Naive thymus-derived CD4-positive, alpha-beta T cell (primary cell): ENCODE results near the gene VPS51. TPM values are rescaled to one million over a fixed set of nuclear protein-coding genes. Genes with fewer than 3 reads are reported as not detected.

Experiments used
- ATAC-seq: fragments of 150-1000 bp; cut with Tn5 transposase; 2 replicates; pipeline ENCODE4 v1.10.0; 2021; ENCODE audit warnings: mild to moderate bottlenecking, moderate library complexity
- CTCF ChIA-PET: fragments of 350-600 bp; sonication (Branson Sonifier 250); formaldehyde crosslinking; loops from one replicate; lab custom pipeline; 2021; ENCODE audit warnings: antibody characterized with exemption; lab: Charles Lee
- POLR2A ChIA-PET: fragments of 350-600 bp; sonication (Branson Sonifier 250); formaldehyde crosslinking; loops from one replicate; lab custom pipeline; 2021; ENCODE audit warnings: antibody characterized with exemption, inconsistent platforms; lab: Charles Lee
- DNase-seq, 9 donors: peaks; one replicate each; pipeline versions ENCODE4 v3.0.0 to v3.0.0-alpha.2; 2020 to 2022; ENCODE audit warnings: mixed read lengths in 1 of 9
- H3K27ac ChIP-seq: one replicate; pipeline ENCODE4 v1.7.0; 2013; ENCODE audit warnings: mild to moderate bottlenecking, low read depth, low read length, moderate library complexity
- H3K27me3 ChIP-seq, 2 donors: one replicate each; pipeline ENCODE4 v1.7.0; 2013; ENCODE audit warnings: low read length in 2 of 2, mild to moderate bottlenecking in 2 of 2, moderate library complexity in 2 of 2; ENCODE audit not compliant: control insufficient read depth in 2 of 2, insufficient read depth in 2 of 2
- H3K36me3 ChIP-seq, 3 experiments: 1 replicate in 2 of 3; 2 replicates in 1 of 3; pipeline ENCODE4 v1.7.0; 2013; ENCODE audit warnings: low read length in 3 of 3, mild to moderate bottlenecking in 3 of 3, moderate library complexity in 1 of 3; ENCODE audit not compliant: insufficient read depth in 3 of 3, control insufficient read depth in 2 of 3
- H3K4me1 ChIP-seq, 2 donors: one replicate each; pipeline ENCODE4 v1.7.0; 2013; ENCODE audit warnings: low read length in 2 of 2, mild to moderate bottlenecking in 2 of 2, moderate library complexity in 1 of 2; ENCODE audit not compliant: control insufficient read depth in 2 of 2, insufficient read depth in 2 of 2
- H3K4me3 ChIP-seq: 2 replicates; pipeline ENCODE4 v1.7.0; 2013; ENCODE audit warnings: mild to moderate bottlenecking, low read length
- H3K9me3 ChIP-seq, 3 experiments: 1 replicate in 2 of 3; 2 replicates in 1 of 3; pipeline ENCODE4 v1.7.0; 2013; ENCODE audit warnings: low read length in 3 of 3; ENCODE audit not compliant: control insufficient read depth in 2 of 3
- H3K27ac Mint-ChIP-seq, 9 donors: one replicate each; pipeline ENCODE4 v1.8.0; 2020 to 2022; ENCODE audit warnings: mixed read lengths in 9 of 9, mild to moderate bottlenecking in 8 of 9, moderate library complexity in 5 of 9, inconsistent platforms in 2 of 9
- H3K27me3 Mint-ChIP-seq, 5 donors: one replicate each; pipeline ENCODE4 v1.8.0; 2021 to 2022; ENCODE audit warnings: mixed read lengths in 5 of 5, mild to moderate bottlenecking in 1 of 5
- H3K36me3 Mint-ChIP-seq, 5 donors: one replicate each; pipeline ENCODE4 v1.8.0; 2020 to 2022; ENCODE audit warnings: mixed read lengths in 5 of 5, mild to moderate bottlenecking in 3 of 5, inconsistent platforms in 1 of 5
- H3K4me1 Mint-ChIP-seq, 7 donors: one replicate each; pipeline ENCODE4 v1.8.0; 2020 to 2022; ENCODE audit warnings: mixed read lengths in 7 of 7, mild to moderate bottlenecking in 3 of 7, inconsistent platforms in 1 of 7
- H3K4me3 Mint-ChIP-seq, 10 donors: one replicate each; pipeline ENCODE4 v1.8.0; 2020 to 2022; ENCODE audit warnings: mild to moderate bottlenecking in 10 of 10, mixed read lengths in 10 of 10, moderate library complexity in 6 of 10, inconsistent platforms in 2 of 10
- H3K9me3 Mint-ChIP-seq, 11 donors: one replicate each; pipeline ENCODE4 v1.8.0; 2020 to 2022; ENCODE audit warnings: mixed read lengths in 11 of 11, mild to moderate bottlenecking in 4 of 11, inconsistent platforms in 1 of 11, moderate library complexity in 1 of 11
- intact Hi-C, 2 donors: fragments of 100-400 bp; cut with micrococcal nuclease; formaldehyde crosslinking; loops; one replicate each; pipeline ENCODE4 v1.15.1; 2023
- polyA plus RNA-seq, 2 donors: library from polyadenylated mRNA; unstranded; fragments of 300-500 nt; fragmentation: Illumina TruSeq; gene quantifications; one replicate each; pipeline ENCODE4 v1.2.3, GENCODE V29; 2021
- total RNA-seq, 6 experiments: library from RNA in 5 of 6; stranded (reverse) in 5 of 6; gene quantifications; 1 replicate in 5 of 6; 2 replicates in 1 of 6; pipeline ENCODE4 v1.2.3 and lab custom pipeline; 2021 to 2026

VPS51 gene
- 100 to 1,000 TPM; 159 to 269 (median 256) TPM for total RNA-seq
- polyA plus RNA-seq: 100 to 1,000 TPM; 106 to 130 TPM
- 211 reads per million, percentile 93 among the genes with 10 or more reads in this experiment for total RNA-seq (lab: John Stamatoyannopoulos, UW)

GRCh38 chr11:65095974-65096806 lies at the start of gene VPS51:
VPS51 (plus strand) TSS chr11:65096214; CDS start chr11:65096251, 37 bp downstream.
- peak within 1 kb of the TSS; percentile 89 to 98 (median 97) for H3K27ac Mint-ChIP-seq
- POLR2A ChIA-PET: interaction anchor here (0.6 to 7.3 kb wide), 15 partner anchors 11 to 572 kb away, joined by 3 to 75 read pairs (median 4); partner anchors contain the start of genes ARL2, FAU, MRPL49 and SAC3D1
- H3K4me1 Mint-ChIP-seq: peaks cover 8 to 28% (median 19%) of the 10 kb centered on the region in 7 donors
- peak within 1 kb of the TSS; percentile 88 for H3K27ac ChIP-seq
- H3K27me3 ChIP-seq: no peaks in the 10 kb centered on the region
- no peaks in the 10 kb centered on the region for H3K27me3 Mint-ChIP-seq
- peak; percentile 71 to 92 (median 87) for DNase-seq
- peak within 1 kb of the TSS; percentile 92 for H3K4me3 ChIP-seq
- intact Hi-C loops: loop anchor here (1.0 to 5.0 kb wide), 13 partner anchors 12 to 239 kb away; partner anchors contain the start of genes ATG2A (in 2 of the 2), CDCA5 (in 2 of the 2), SNX15 (in 2 of the 2) and ZFPL1 (in 2 of the 2)
- peaks cover 0 to 9% (median 5%) of the 10 kb centered on the region in 3 experiments for H3K36me3 ChIP-seq
- peaks cover 9 to 15% of the 10 kb centered on the region in 2 donors for H3K4me1 ChIP-seq
- CTCF ChIA-PET: no interaction called here
- ATAC-seq: peak; percentile 93
- no peaks in the 10 kb centered on the region for H3K9me3 Mint-ChIP-seq
- peak within 1 kb of the TSS; percentile 83 to 97 (median 94) for H3K4me3 Mint-ChIP-seq
- no peaks in the 10 kb centered on the region for H3K9me3 ChIP-seq
- H3K36me3 Mint-ChIP-seq: peaks cover 0 to 8% (median 0%) of the 10 kb centered on the region in 5 donors

DNA sequence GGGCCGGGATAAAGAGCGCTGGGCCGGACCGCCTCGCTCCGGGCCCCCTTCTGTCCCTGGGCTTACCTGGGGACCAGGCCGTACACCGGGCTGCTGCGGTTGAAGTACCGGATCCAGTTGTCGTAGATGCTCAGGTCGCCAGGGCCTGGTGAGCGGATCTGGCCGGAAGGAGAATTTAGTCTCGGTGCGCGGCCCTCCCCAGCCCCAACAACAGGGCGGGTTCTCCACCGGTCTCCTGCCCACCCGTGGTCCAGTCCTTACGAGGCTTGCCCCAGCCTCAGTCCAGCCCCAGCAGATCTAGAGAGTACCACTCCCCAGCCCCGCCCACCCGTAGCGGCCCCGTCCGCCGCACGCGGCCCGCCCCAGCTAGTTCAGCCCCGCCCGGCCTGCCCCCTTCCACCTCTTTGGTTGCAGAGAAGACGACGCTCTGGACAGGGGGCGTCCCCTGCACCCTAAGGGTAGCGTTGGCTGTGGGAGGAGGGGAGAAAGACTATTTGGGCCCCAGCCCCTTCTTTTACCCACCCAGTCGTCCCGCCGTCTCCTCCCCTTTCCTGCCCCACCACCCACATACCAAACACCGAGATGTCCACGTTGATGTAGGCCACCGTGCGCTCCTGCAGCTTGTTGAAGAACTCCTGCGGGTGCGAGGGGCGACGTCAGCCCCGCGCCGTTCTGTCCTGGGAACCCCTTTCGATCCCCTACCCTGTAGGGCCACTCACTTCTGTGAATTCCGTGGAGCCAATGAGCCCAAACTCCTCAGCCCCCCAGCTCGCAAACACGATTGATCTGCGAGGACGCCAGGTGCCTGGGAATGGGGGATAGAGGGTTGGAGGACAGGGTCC lies 48.2 kb upstream of the VPS51 start:
- CTCF ChIA-PET: interaction anchor here (1.6 kb wide), 1 partner anchor 32 kb away, joined by 4 read pairs; no protein-coding TSS in a partner anchor
- intact Hi-C loops: no loop called here
- Mint-ChIP-seq H3K27ac (peak overlapping the region; percentile 80 to 98 (median 86)), H3K27me3 (no peaks in the 10 kb centered on the region), H3K36me3 (peaks cover 0 to 6% (median 5%) of the 10 kb centered on the region in 5 donors), H3K9me3 (no peaks in the 10 kb centered on the region), H3K4me3 (peak overlapping the region; percentile 81 to 95 (median 88)), H3K4me1 (peaks cover 12 to 31% (median 23%) of the 10 kb centered on the region in 7 donors)
- Histone ChIP-seq H3K4me1 (peaks cover 0 to 17% of the 10 kb centered on the region in 2 donors), H3K4me3 (peak overlapping the region; percentile 14), H3K9me3 (no peaks in the 10 kb centered on the region), H3K27me3 (no peaks in the 10 kb centered on the region), H3K36me3 (peaks cover 0 to 21% (median 0%) of the 10 kb centered on the region in 3 experiments), H3K27ac (peak overlapping the region; percentile 70)
- DNase-seq: peak in 4 of 9 donors; percentile 13 to 37 (median 24)
- POLR2A ChIA-PET: interaction anchor here (0.6 kb wide), 1 partner anchor 74 kb away, joined by 3 read pairs; the partner anchor contains the start of genes FAU and MRPL49
- peak; percentile 64 for ATAC-seq

DNA sequence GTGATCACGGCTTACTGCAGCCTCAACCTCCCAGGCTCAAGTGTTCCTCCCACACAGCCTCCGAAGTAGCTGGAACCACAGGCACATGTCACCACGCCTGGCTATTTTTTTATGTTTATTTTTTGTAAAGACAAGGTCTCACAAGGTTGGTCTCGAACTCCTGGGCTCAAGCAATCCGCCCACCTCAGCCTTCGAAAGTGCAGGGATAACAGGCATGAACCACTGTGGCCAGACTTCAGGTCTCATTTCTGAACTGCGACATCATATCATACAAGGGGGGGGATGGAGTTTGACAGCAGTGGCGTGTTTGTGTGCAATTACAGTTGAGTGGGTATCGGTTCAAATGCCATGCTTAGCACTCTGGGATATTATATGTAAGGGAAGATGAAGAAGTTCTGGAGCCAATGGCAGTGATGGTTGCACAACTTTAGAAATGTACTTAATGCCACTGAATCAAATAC lies 44.6 kb upstream of the VPS51 start:
- H3K36me3 ChIP-seq: no peaks in the 10 kb centered on the region

GRCh38 chr11:65053827-65054508 lies 42.0 kb upstream of the VPS51 start:
- Histone ChIP-seq H3K4me1 (peaks cover 3 to 12% of the 10 kb centered on the region in 2 donors), H3K36me3 (no peaks in the 10 kb centered on the region), H3K27ac (peak overlapping the region; percentile 56), H3K4me3 (no peak overlapping the region), H3K9me3 (no peaks in the 10 kb centered on the region), H3K27me3 (no peaks in the 10 kb centered on the region)
- Mint-ChIP-seq H3K27me3 (no peaks in the 10 kb centered on the region), H3K36me3 (no peaks in the 10 kb centered on the region), H3K4me1 (peaks cover 9 to 22% (median 14%) of the 10 kb centered on the region in 7 donors), H3K27ac (peak overlapping the region; percentile 24 to 92 (median 79)), H3K9me3 (no peaks in the 10 kb centered on the region), H3K4me3 (peak overlapping the region; percentile 41 to 85 (median 70))
- peak in 7 of 9 donors; percentile 17 to 52 (median 39) for DNase-seq
- CTCF ChIA-PET: no interaction called here
- ATAC-seq: peak; percentile 72
- POLR2A ChIA-PET: interaction anchor here (1.4 kb wide), 1 partner anchor 11 kb away, joined by 4 read pairs; no protein-coding TSS in a partner anchor
- intact Hi-C loops: loop anchor here in 1 of 2 donors (2.0 kb wide), 1 partner anchor 13 kb away; the partner anchor contains the start of gene SAC3D1

More for the DNA sequence above, 44.6 kb upstream of the VPS51 start:
- no peak overlapping the region for H3K4me3 Mint-ChIP-seq
- DNase-seq (no peak), ATAC-seq (no peak)
- peaks cover 18 to 42% (median 30%) of the 10 kb centered on the region in 7 donors for H3K4me1 Mint-ChIP-seq
- H3K36me3 Mint-ChIP-seq: no peaks in the 10 kb centered on the region
- POLR2A ChIA-PET: interaction anchor here (1.0 to 1.3 kb wide), 2 partner anchors 9 to 12 kb away, joined by 3 read pairs; no protein-coding TSS in a partner anchor
- no peaks in the 10 kb centered on the region for H3K27me3 ChIP-seq
- H3K27ac Mint-ChIP-seq: peak overlapping the region in 1 of 9 donors; percentile 4
- H3K9me3 ChIP-seq: no peaks in the 10 kb centered on the region
- H3K4me3 ChIP-seq: no peak overlapping the region
- peaks cover 3 to 22% of the 10 kb centered on the region in 2 donors for H3K4me1 ChIP-seq
- no peaks in the 10 kb centered on the region for H3K27me3 Mint-ChIP-seq
- CTCF ChIA-PET: no interaction called here
- intact Hi-C loops: no loop called here
- H3K27ac ChIP-seq: no peak overlapping the region
- no peaks in the 10 kb centered on the region for H3K9me3 Mint-ChIP-seq

- H3K27ac Mint-ChIP-seq: peak overlapping the region in 3 of 9 donors; percentile 17 to 43 (median 30)
- intact Hi-C loops: loop anchor here in 1 of 2 donors (2.0 kb wide), 1 partner anchor 15 kb away; the partner anchor contains the start of gene SAC3D1
These were observed 40.5 kb upstream of the VPS51 start for GRCh38 chr11:65055538-65055937.

More at GRCh38 chr11:65055538-65055937, 40.5 kb upstream of the VPS51 start:
- H3K27me3 ChIP-seq: no peaks in the 10 kb centered on the region
- Mint-ChIP-seq H3K9me3 (no peaks in the 10 kb centered on the region), H3K4me3 (no peak overlapping the region), H3K4me1 (peaks cover 9 to 32% (median 14%) of the 10 kb centered on the region in 7 donors), H3K36me3 (no peaks in the 10 kb centered on the region), H3K27me3 (no peaks in the 10 kb centered on the region)
- peaks cover 3 to 12% of the 10 kb centered on the region in 2 donors for H3K4me1 ChIP-seq
- H3K36me3 ChIP-seq: no peaks in the 10 kb centered on the region
- no peak overlapping the region for H3K27ac ChIP-seq
- DNase-seq (no peak), ATAC-seq (no peak)
- H3K9me3 ChIP-seq: no peaks in the 10 kb centered on the region
- H3K4me3 ChIP-seq: no peak overlapping the region
- POLR2A ChIA-PET: interaction anchor here (0.6 kb wide), 1 partner anchor 212 kb away, joined by 3 read pairs; no protein-coding TSS in a partner anchor
- CTCF ChIA-PET: interaction anchor here (1.0 kb wide), 1 partner anchor 9 kb away, joined by 3 read pairs; no protein-coding TSS in a partner anchor
